GM23338 (cell line): Measurements from ENCODE around the gene SCG2. TPM values are rescaled to one million over a fixed set of nuclear protein-coding genes. Genes with fewer than 3 reads are reported as not detected.
A peak's percentile ranks its signal among the peaks of the same experiment; 100 is the strongest.

ENCODE experiments used
- ATAC-seq: fragments of 200-7000 bp; cut with Tn5 transposase; 3 replicates; pipeline ENCODE4 v1.9.1; 2020
- DNase-seq: peaks from one replicate; pipeline ENCODE4 v3.0.0-alpha.2; 2015; ENCODE audit warnings: low spot score
- H2AFZ ChIP-seq: fragments of 200-600 bp; sonication (generic); 2 replicates; pipeline ENCODE4 v1.8.0; 2016; ENCODE audit warnings: antibody characterized with exemption, mild to moderate bottlenecking, moderate library complexity
- H3F3A ChIP-seq: fragments of 200-600 bp; sonication (generic); replicated peaks from 2 replicates; pipeline ENCODE4 v1.8.0; 2017; ENCODE audit warnings: antibody characterized with exemption, mixed run types, low read depth
- H3K27ac ChIP-seq: fragments of 200-600 bp; sonication (generic); 2 replicates; pipeline ENCODE4 v1.6.1; 2016; ENCODE audit warnings: low read depth
- H3K27me3 ChIP-seq: fragments of 200-600 bp; sonication (generic); 2 replicates; pipeline ENCODE4 v1.8.0; 2016; ENCODE audit warnings: mild to moderate bottlenecking, mixed run types, moderate library complexity; ENCODE audit not compliant: insufficient read depth
- H3K36me3 ChIP-seq: fragments of 200-600 bp; sonication (generic); 2 replicates; pipeline ENCODE4 v1.8.0; 2016; ENCODE audit warnings: mild to moderate bottlenecking; ENCODE audit not compliant: insufficient read depth
- H3K4me1 ChIP-seq: fragments of 200-600 bp; sonication (generic); 2 replicates; pipeline ENCODE4 v1.8.0; 2016; ENCODE audit warnings: mild to moderate bottlenecking, moderate library complexity; ENCODE audit not compliant: insufficient read depth
- H3K4me2 ChIP-seq: fragments of 200-600 bp; sonication (generic); 2 replicates; pipeline ENCODE4 v1.7.1; 2017; ENCODE audit warnings: mixed run types
- H3K4me3 ChIP-seq: fragments of 200-600 bp; sonication (generic); 2 replicates; pipeline ENCODE4 v1.6.1; 2016; ENCODE audit warnings: mixed run types
- H3K79me2 ChIP-seq: fragments of 200-600 bp; sonication (generic); replicated peaks from 2 replicates; pipeline ENCODE4 v1.8.0; 2017; ENCODE audit warnings: mild to moderate bottlenecking; ENCODE audit not compliant: insufficient read depth
- H3K9me2 ChIP-seq: fragments of 200-600 bp; sonication (generic); 2 replicates; pipeline ENCODE4 v1.8.0; 2017; ENCODE audit not compliant: insufficient read depth
- H4K20me1 ChIP-seq: fragments of 200-600 bp; sonication (generic); replicated peaks from 2 replicates; pipeline ENCODE4 v1.8.0; 2017; ENCODE audit warnings: mild to moderate bottlenecking; ENCODE audit not compliant: insufficient read depth
- H3K27ac Mint-ChIP-seq: 2 replicates; pipeline ENCODE4 v1.8.0; 2020; ENCODE audit warnings: inconsistent platforms, mild to moderate bottlenecking, moderate library complexity, mixed read lengths
- H3K27me3 Mint-ChIP-seq: 3 replicates; pipeline ENCODE4 v1.8.0; 2022; ENCODE audit warnings: low read depth, mild to moderate bottlenecking, moderate library complexity, mixed read lengths, inconsistent platforms; ENCODE audit not compliant: insufficient read depth, poor library complexity
- H3K36me3 Mint-ChIP-seq: 3 replicates; pipeline ENCODE4 v1.8.0; 2021; ENCODE audit warnings: low read depth, mild to moderate bottlenecking, inconsistent platforms, moderate library complexity, mixed read lengths
- H3K4me1 Mint-ChIP-seq: 3 replicates; pipeline ENCODE4 v1.8.0; 2020; ENCODE audit warnings: mild to moderate bottlenecking, inconsistent platforms, mixed read lengths
- H3K4me3 Mint-ChIP-seq: 3 replicates; pipeline ENCODE4 v1.8.0; 2021; ENCODE audit warnings: moderate library complexity, mild to moderate bottlenecking, inconsistent platforms, mixed read lengths
- H3K9me3 Mint-ChIP-seq: 3 replicates; pipeline ENCODE4 v1.8.0; 2020; ENCODE audit warnings: moderate library complexity, mild to moderate bottlenecking, inconsistent platforms, mixed read lengths
- EZH2 ChIP-seq: fragments of 200-600 bp; sonication (generic); IDR thresholded peaks from one replicate; pipeline ENCODE4 v1.8.0; 2017; ENCODE audit warnings: antibody characterized with exemption, mild to moderate bottlenecking, low read depth; ENCODE audit not compliant: unreplicated experiment
- NANOG ChIP-seq: IDR thresholded peaks from 2 replicates; pipeline ENCODE4 v1.6.1; 2016; ENCODE audit warnings: antibody characterized with exemption, borderline replicate concordance
- REST ChIP-seq: IDR thresholded peaks from one replicate; pipeline ENCODE4 v1.6.1; 2018; ENCODE audit warnings: antibody characterized with exemption; ENCODE audit not compliant: unreplicated experiment
- ZNF331 ChIP-seq: fragments of 250-450 bp; sonication (Bioruptor Pico); IDR thresholded peaks from 2 replicates; pipeline ENCODE4 v1.5.0; 2020; ENCODE audit warnings: low read depth, mild to moderate bottlenecking, moderate library complexity
- polyA plus RNA-seq: library from polyadenylated mRNA; unstranded; fragments of >200 nt; fragmentation: Nextera tagmentation; extraction: Ambion mirVana; gene quantifications from 2 replicates; pipeline ENCODE4 v1.2.1, GENCODE V29; 2016
- total RNA-seq: library from RNA; depleted of rRNA; stranded (reverse); fragments of >200 nt; shearing (Covaris generic); gene quantifications from 2 replicates; pipeline ENCODE4 v1.2.3, GENCODE V29; 2014
- TF ChIP-seq, protein P1 (sequence below), 2 experiments: fragments of 200-600 bp in 1 of 2; sonication (generic) in 1 of 2; conservative IDR thresholded peaks; 2 replicates each; pipeline versions ENCODE4 v1.5.1 to v1.6.1; 2016 to 2017; ENCODE audit warnings: antibody characterized with exemption in 2 of 2, low read depth in 2 of 2, mild to moderate bottlenecking in 2 of 2, moderate library complexity in 1 of 2
- TF ChIP-seq, protein P2 (sequence below): fragments of 250-450 bp; sonication (Bioruptor Pico); IDR thresholded peaks from 2 replicates; pipeline ENCODE4 v1.5.0; 2020; ENCODE audit warnings: mild to moderate bottlenecking, moderate library complexity

The SCG2 gene
- total and polyA plus RNA-seq, 2 experiments from 2014 or later: 0.18 to 0.31 TPM

- peak; percentile 42; the same call in 2 of the 3 replicates for ATAC-seq
- TF ChIP-seq NANOG (peak; percentile 44; the same call in 1 of the 2 replicates), ZNF331 (CRISPR knock-in tag) (no peak), REST (no peak), EZH2 (no peak)
- TF ChIP-seq, protein P1, sequence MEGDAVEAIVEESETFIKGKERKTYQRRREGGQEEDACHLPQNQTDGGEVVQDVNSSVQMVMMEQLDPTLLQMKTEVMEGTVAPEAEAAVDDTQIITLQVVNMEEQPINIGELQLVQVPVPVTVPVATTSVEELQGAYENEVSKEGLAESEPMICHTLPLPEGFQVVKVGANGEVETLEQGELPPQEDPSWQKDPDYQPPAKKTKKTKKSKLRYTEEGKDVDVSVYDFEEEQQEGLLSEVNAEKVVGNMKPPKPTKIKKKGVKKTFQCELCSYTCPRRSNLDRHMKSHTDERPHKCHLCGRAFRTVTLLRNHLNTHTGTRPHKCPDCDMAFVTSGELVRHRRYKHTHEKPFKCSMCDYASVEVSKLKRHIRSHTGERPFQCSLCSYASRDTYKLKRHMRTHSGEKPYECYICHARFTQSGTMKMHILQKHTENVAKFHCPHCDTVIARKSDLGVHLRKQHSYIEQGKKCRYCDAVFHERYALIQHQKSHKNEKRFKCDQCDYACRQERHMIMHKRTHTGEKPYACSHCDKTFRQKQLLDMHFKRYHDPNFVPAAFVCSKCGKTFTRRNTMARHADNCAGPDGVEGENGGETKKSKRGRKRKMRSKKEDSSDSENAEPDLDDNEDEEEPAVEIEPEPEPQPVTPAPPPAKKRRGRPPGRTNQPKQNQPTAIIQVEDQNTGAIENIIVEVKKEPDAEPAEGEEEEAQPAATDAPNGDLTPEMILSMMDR (conservative IDR thresholded peaks at IDR 0.05; ENCODE audit: low read depth in 2 of 2): no peak
- TF ChIP-seq, protein P2, sequence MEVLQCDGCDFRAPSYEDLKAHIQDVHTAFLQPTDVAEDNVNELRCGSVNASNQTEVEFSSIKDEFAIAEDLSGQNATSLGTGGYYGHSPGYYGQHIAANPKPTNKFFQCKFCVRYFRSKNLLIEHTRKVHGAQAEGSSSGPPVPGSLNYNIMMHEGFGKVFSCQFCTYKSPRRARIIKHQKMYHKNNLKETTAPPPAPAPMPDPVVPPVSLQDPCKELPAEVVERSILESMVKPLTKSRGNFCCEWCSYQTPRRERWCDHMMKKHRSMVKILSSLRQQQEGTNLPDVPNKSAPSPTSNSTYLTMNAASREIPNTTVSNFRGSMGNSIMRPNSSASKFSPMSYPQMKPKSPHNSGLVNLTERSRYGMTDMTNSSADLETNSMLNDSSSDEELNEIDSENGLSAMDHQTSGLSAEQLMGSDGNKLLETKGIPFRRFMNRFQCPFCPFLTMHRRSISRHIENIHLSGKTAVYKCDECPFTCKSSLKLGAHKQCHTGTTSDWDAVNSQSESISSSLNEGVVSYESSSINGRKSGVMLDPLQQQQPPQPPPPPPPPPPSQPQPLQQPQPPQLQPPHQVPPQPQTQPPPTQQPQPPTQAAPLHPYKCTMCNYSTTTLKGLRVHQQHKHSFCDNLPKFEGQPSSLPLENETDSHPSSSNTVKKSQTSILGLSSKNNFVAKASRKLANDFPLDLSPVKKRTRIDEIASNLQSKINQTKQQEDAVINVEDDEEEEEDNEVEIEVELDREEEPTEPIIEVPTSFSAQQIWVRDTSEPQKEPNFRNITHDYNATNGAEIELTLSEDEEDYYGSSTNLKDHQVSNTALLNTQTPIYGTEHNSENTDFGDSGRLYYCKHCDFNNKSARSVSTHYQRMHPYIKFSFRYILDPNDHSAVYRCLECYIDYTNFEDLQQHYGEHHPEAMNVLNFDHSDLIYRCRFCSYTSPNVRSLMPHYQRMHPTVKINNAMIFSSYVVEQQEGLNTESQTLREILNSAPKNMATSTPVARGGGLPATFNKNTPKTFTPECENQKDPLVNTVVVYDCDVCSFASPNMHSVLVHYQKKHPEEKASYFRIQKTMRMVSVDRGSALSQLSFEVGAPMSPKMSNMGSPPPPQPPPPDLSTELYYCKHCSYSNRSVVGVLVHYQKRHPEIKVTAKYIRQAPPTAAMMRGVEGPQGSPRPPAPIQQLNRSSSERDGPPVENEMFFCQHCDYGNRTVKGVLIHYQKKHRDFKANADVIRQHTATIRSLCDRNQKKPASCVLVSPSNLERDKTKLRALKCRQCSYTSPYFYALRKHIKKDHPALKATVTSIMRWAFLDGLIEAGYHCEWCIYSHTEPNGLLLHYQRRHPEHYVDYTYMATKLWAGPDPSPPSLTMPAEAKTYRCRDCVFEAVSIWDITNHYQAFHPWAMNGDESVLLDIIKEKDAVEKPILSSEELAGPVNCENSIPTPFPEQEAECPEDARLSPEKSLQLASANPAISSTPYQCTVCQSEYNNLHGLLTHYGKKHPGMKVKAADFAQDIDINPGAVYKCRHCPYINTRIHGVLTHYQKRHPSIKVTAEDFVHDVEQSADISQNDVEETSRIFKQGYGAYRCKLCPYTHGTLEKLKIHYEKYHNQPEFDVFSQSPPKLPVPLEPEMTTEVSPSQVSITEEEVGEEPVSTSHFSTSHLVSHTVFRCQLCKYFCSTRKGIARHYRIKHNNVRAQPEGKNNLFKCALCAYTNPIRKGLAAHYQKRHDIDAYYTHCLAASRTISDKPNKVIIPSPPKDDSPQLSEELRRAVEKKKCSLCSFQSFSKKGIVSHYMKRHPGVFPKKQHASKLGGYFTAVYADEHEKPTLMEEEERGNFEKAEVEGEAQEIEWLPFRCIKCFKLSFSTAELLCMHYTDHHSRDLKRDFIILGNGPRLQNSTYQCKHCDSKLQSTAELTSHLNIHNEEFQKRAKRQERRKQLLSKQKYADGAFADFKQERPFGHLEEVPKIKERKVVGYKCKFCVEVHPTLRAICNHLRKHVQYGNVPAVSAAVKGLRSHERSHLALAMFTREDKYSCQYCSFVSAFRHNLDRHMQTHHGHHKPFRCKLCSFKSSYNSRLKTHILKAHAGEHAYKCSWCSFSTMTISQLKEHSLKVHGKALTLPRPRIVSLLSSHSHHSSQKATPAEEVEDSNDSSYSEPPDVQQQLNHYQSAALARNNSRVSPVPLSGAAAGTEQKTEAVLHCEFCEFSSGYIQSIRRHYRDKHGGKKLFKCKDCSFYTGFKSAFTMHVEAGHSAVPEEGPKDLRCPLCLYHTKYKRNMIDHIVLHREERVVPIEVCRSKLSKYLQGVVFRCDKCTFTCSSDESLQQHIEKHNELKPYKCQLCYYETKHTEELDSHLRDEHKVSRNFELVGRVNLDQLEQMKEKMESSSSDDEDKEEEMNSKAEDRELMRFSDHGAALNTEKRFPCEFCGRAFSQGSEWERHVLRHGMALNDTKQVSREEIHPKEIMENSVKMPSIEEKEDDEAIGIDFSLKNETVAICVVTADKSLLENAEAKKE (CRISPR knock-in tag): no peak
Observed at GRCh38 chr2:223644136-223644535, 42.0 kb upstream of the SCG2 start.

More at GRCh38 chr2:223644136-223644535, 42.0 kb upstream of the SCG2 start:
- Histone ChIP-seq H3K4me2 (no peak overlapping the region), H4K20me1 (no peaks in the 10 kb centered on the region), H3K79me2 (no peaks in the 10 kb centered on the region), H3K36me3 (no peaks in the 10 kb centered on the region), H3F3A (no peaks in the 10 kb centered on the region), H3K4me3 (no peak overlapping the region), H3K4me1 (peaks cover 11% of the 10 kb centered on the region), H3K27me3 (no peaks in the 10 kb centered on the region), H3K9me2 (0 out of 2 replicates have a peak, but pooled peaks cover 3% of the 10 kb centered on the region), H3K27ac (no peak overlapping the region), H2AFZ (no peak overlapping the region)
- Mint-ChIP-seq H3K27me3 (peaks cover 7% of the 10 kb centered on the region), H3K9me3 (peaks cover 5% of the 10 kb centered on the region; the same call in 2 of the 3 replicates), H3K27ac (0 out of 2 replicates have a peak overlapping the region, but pooled peaks have one; percentile 18), H3K4me1 (peaks cover 36% of the 10 kb centered on the region), H3K4me3 (no peak overlapping the region), H3K36me3 (peaks cover 13% of the 10 kb centered on the region; the same call in 2 of the 3 replicates)
- no peak for DNase-seq
